H9 (cell line): ENCODE measurements around the gene MICAL3. TPM values are rescaled to one million over a fixed set of nuclear protein-coding genes. Genes with fewer than 3 reads are reported as not detected.
A peak's percentile ranks its signal among the peaks of the same experiment; 100 is the strongest.
"Not testable (repeated sequence)": the region's sequence is repeated elsewhere in the genome, so short reads cannot be mapped to it uniquely, and the experiment has no call there.

Source experiments
- DNase-seq: peaks from one replicate; pipeline ENCODE4 v3.0.0-alpha.2; 2017
- H2AFZ ChIP-seq: one replicate; pipeline ENCODE4 v1.6.1; 2013; ENCODE audit warnings: mild to moderate bottlenecking, low read length, control low read depth, moderate library complexity
- H2AK5ac ChIP-seq: 2 replicates; pipeline ENCODE4 v1.6.1; 2013; ENCODE audit warnings: low read length, control low read depth, mixed read lengths; ENCODE audit not compliant: insufficient read length
- H2BK120ac ChIP-seq: one replicate; pipeline ENCODE4 v1.6.1; 2013; ENCODE audit warnings: low read depth, mild to moderate bottlenecking, low read length, control low read depth, inconsistent platforms; ENCODE audit not compliant: poor library complexity, severe bottlenecking
- H2BK12ac ChIP-seq: 2 replicates; pipeline ENCODE4 v1.6.1; 2013; ENCODE audit warnings: low read length, control low read depth, mixed read lengths, low read depth; ENCODE audit not compliant: insufficient read length
- H2BK15ac ChIP-seq: 2 replicates; pipeline ENCODE4 v1.6.1; 2013; ENCODE audit warnings: low read depth, low read length, control low read depth
- H2BK20ac ChIP-seq: one replicate; pipeline ENCODE4 v1.6.1; 2013; ENCODE audit warnings: low read depth, mild to moderate bottlenecking, low read length, control low read depth, inconsistent platforms; ENCODE audit not compliant: poor library complexity, severe bottlenecking
- H2BK5ac ChIP-seq: 2 replicates; pipeline ENCODE4 v1.6.1; 2013; ENCODE audit warnings: low read length, control low read depth, mixed read lengths; ENCODE audit not compliant: insufficient read length
- H3K14ac ChIP-seq: 2 replicates; pipeline ENCODE4 v1.6.1; 2013; ENCODE audit warnings: low read length, control low read depth; ENCODE audit not compliant: insufficient read depth
- H3K18ac ChIP-seq: 2 replicates; pipeline ENCODE4 v1.6.1; 2013; ENCODE audit warnings: low read depth, mild to moderate bottlenecking, mixed read lengths, low read length, control low read depth; ENCODE audit not compliant: insufficient read length
- H3K23ac ChIP-seq: 2 replicates; pipeline ENCODE4 v1.6.1; 2013; ENCODE audit warnings: low read length, control low read depth, mixed read lengths, low read depth; ENCODE audit not compliant: insufficient read length
- H3K23me2 ChIP-seq: 2 replicates; pipeline ENCODE4 v1.6.1; 2013; ENCODE audit warnings: low read depth, mild to moderate bottlenecking, mixed read lengths, low read length, control low read depth; ENCODE audit not compliant: insufficient read length, poor library complexity, severe bottlenecking
- H3K27ac ChIP-seq: 2 replicates; pipeline ENCODE4 v1.5.1; 2013; ENCODE audit warnings: low read length, control low read depth, mixed read lengths, low read depth; ENCODE audit not compliant: insufficient read length
- H3K27me3 ChIP-seq: 2 replicates; pipeline ENCODE4 v1.6.1; 2013; ENCODE audit warnings: low read length, control low read depth, inconsistent platforms; ENCODE audit not compliant: insufficient read depth
- H3K4ac ChIP-seq: 2 replicates; pipeline ENCODE4 v1.6.1; 2013; ENCODE audit warnings: low read depth, mild to moderate bottlenecking, control low read depth, inconsistent platforms, low read length, moderate library complexity
- H3K4me1 ChIP-seq: 2 replicates; pipeline ENCODE4 v1.6.1; 2013; ENCODE audit warnings: low read length, control low read depth, inconsistent platforms; ENCODE audit not compliant: insufficient read depth
- H3K4me2 ChIP-seq: 2 replicates; pipeline ENCODE4 v1.6.1; 2013; ENCODE audit warnings: low read length, control low read depth, mixed read lengths; ENCODE audit not compliant: insufficient read length, insufficient read depth
- H3K56ac ChIP-seq: 2 replicates; pipeline ENCODE4 v1.6.1; 2013; ENCODE audit warnings: low read depth, mild to moderate bottlenecking, mixed read lengths, low read length, control low read depth; ENCODE audit not compliant: insufficient read length
- H3K79me1 ChIP-seq: 2 replicates; pipeline ENCODE4 v1.6.1; 2013; ENCODE audit warnings: low read depth, mild to moderate bottlenecking, moderate library complexity, low read length, control low read depth, inconsistent platforms; ENCODE audit not compliant: insufficient read depth, poor library complexity, severe bottlenecking
- H3K79me2 ChIP-seq: 2 replicates; pipeline ENCODE4 v1.6.1; 2013; ENCODE audit warnings: low read length, control low read depth, inconsistent platforms; ENCODE audit not compliant: insufficient read depth
- H3K9ac ChIP-seq: 2 replicates; pipeline ENCODE4 v1.6.1; 2013; ENCODE audit warnings: low read length, control low read depth, mixed read lengths; ENCODE audit not compliant: insufficient read length; ENCODE audit errors: extremely low read depth
- H3K9me3 ChIP-seq: one replicate; pipeline ENCODE4 v1.6.1; 2013; ENCODE audit warnings: low read depth, low read length, inconsistent platforms; ENCODE audit not compliant: control insufficient read depth
- H3T11ph ChIP-seq: one replicate; pipeline ENCODE4 v1.6.1; 2013; ENCODE audit warnings: mild to moderate bottlenecking, low read length, control low read depth, inconsistent platforms
- H4K20me1 ChIP-seq: one replicate; pipeline ENCODE4 v1.6.1; 2013; ENCODE audit not compliant: control insufficient read depth, insufficient read length, insufficient read depth
- H4K5ac ChIP-seq: 2 replicates; pipeline ENCODE4 v1.6.1; 2013; ENCODE audit warnings: low read depth, mild to moderate bottlenecking, mixed read lengths, low read length, control low read depth; ENCODE audit not compliant: insufficient read length
- H4K8ac ChIP-seq: replicated peaks from 2 replicates; pipeline ENCODE4 v1.6.1; 2013; ENCODE audit warnings: low read length, control low read depth, mixed read lengths, low read depth; ENCODE audit not compliant: insufficient read length
- H4K91ac ChIP-seq: 2 replicates; pipeline ENCODE4 v1.6.1; 2013; ENCODE audit warnings: low read depth, mild to moderate bottlenecking, moderate library complexity, mixed read lengths, low read length, control low read depth; ENCODE audit not compliant: insufficient read length
- H3K27ac Mint-ChIP-seq, 3 experiments: 2 replicates in 2 of 3; 3 replicates in 1 of 3; pipeline ENCODE4 v1.8.0; 2020 to 2021; ENCODE audit warnings: mixed read lengths in 3 of 3, mild to moderate bottlenecking in 1 of 3, moderate library complexity in 1 of 3
- H3K27me3 Mint-ChIP-seq: 2 replicates; pipeline ENCODE4 v1.8.0; 2021; ENCODE audit warnings: low read depth, mild to moderate bottlenecking, moderate library complexity, mixed read lengths
- H3K36me3 Mint-ChIP-seq, 3 experiments: 2 replicates in 2 of 3; 3 replicates in 1 of 3; pipeline ENCODE4 v1.8.0; 2020 to 2021; ENCODE audit warnings: low read depth in 3 of 3, mixed read lengths in 3 of 3; ENCODE audit not compliant: insufficient read depth in 1 of 3
- H3K4me1 Mint-ChIP-seq, 2 experiments: 2 replicates each; pipeline ENCODE4 v1.8.0; 2020; ENCODE audit warnings: mixed read lengths in 2 of 2
- H3K4me3 Mint-ChIP-seq, 2 experiments: 2 replicates in 1 of 2; 3 replicates in 1 of 2; pipeline ENCODE4 v1.8.0; 2020 to 2021; ENCODE audit warnings: mild to moderate bottlenecking in 2 of 2, mixed read lengths in 2 of 2, moderate library complexity in 1 of 2
- H3K9me3 Mint-ChIP-seq, 2 experiments: 2 replicates in 1 of 2; 3 replicates in 1 of 2; pipeline ENCODE4 v1.8.0; 2020; ENCODE audit warnings: mild to moderate bottlenecking in 2 of 2, mixed read lengths in 2 of 2, moderate library complexity in 1 of 2
- CTCF ChIP-seq: fragments of 200-600 bp; sonication (generic); conservative IDR thresholded peaks from 3 replicates; pipeline ENCODE4 v1.8.0; 2021; ENCODE audit warnings: antibody characterized with exemption, mild to moderate bottlenecking
- WGBS: extraction: QIAGEN DNeasy Blood & Tissue Kit; methylation state at CpG from one replicate; pipeline ENCODE4 v1.1.7; 2013; ENCODE audit warnings: missing lambda C conversion rate, low lambda C conversion rate, mixed read lengths; ENCODE audit not compliant: insufficient read length; ENCODE audit errors: extremely low coverage; 5-methylcytosine and 5-hydroxymethylcytosine counted together
- total RNA-seq: library from RNA; stranded (reverse); gene quantifications from 2 replicates; pipeline ENCODE4 v1.2.1, GENCODE V29; 2021

MICAL3 gene
- total RNA-seq, 1 experiment from 2014 or later, result 50.2 TPM

GRCh38 chr22:17997456-17997855 lies 26.9 kb downstream of the MICAL3 start:
- Histone ChIP-seq H2BK12ac (no peak overlapping the region), H3K9me3 (no peaks in the 10 kb centered on the region), H3K79me1 (peaks cover 2% of the 10 kb centered on the region), H3K27me3 (no peaks in the 10 kb centered on the region), H3K14ac (no peak overlapping the region), H3K4me1 (peaks cover 2% of the 10 kb centered on the region), H3K23ac (no peak overlapping the region), H3T11ph (no peak overlapping the region), H3K9ac (no peak overlapping the region), H4K91ac (no peak overlapping the region), H2BK15ac (no peak overlapping the region), H3K23me2 (peaks cover 9% of the 10 kb centered on the region), H3K56ac (no peak overlapping the region), H2BK120ac (no peak overlapping the region), H4K8ac (no peak overlapping the region), H2AFZ (no peak overlapping the region), H2BK5ac (no peak overlapping the region), H4K5ac (no peak overlapping the region), H3K4me2 (no peak overlapping the region), H4K20me1 (no peaks in the 10 kb centered on the region), H2AK5ac (no peak overlapping the region), H3K27ac (no peak overlapping the region), H3K18ac (no peak overlapping the region), H2BK20ac (no peak overlapping the region), H3K79me2 (peaks cover 13% of the 10 kb centered on the region; the same call in 1 of the 2 replicates), H3K4ac (no peak overlapping the region)
- peaks cover 4% of the 10 kb centered on the region for H3K27me3 Mint-ChIP-seq
- H3K36me3 Mint-ChIP-seq, result peaks cover 0 to 2% (median 0%) of the 10 kb centered on the region in 3 experiments; a peak in 2 of 7 replicates
- DNase-seq, result no peak
- H3K27ac Mint-ChIP-seq, result no peak overlapping the region
- no peak overlapping the region for H3K4me3 Mint-ChIP-seq
- TF ChIP-seq CTCF, result no peak
- H3K4me1 Mint-ChIP-seq, result peaks cover 25 to 27% of the 10 kb centered on the region in 2 experiments
- WGBS, result no CpG with 5 or more reads among the region's 5 CpGs
- no peaks in the 10 kb centered on the region; a peak in 1 of 5 replicates for H3K9me3 Mint-ChIP-seq

- H4K8ac ChIP-seq, H2BK15ac ChIP-seq, H3K9me3 ChIP-seq, H3K14ac ChIP-seq, H3K4me1 ChIP-seq, H2AK5ac ChIP-seq, H3K27me3 ChIP-seq, H3K4me2 ChIP-seq, H2BK12ac ChIP-seq, H4K20me1 ChIP-seq, H2BK120ac ChIP-seq, H4K91ac ChIP-seq, H3K36me3 Mint-ChIP-seq, H2BK5ac ChIP-seq, H3K79me1 ChIP-seq, H3K27ac ChIP-seq, H3K18ac ChIP-seq, H4K5ac ChIP-seq, DNase-seq, H2BK20ac ChIP-seq, H3K4me3 Mint-ChIP-seq, H2AFZ ChIP-seq, H3K9ac ChIP-seq, H3K23me2 ChIP-seq, H3K56ac ChIP-seq, H3K27me3 Mint-ChIP-seq, H3K4ac ChIP-seq, H3T11ph ChIP-seq, H3K23ac ChIP-seq, H3K9me3 Mint-ChIP-seq: not testable (repeated sequence)
- WGBS, result no CpG with 5 or more reads among the region's 6 CpGs
- H3K79me2 ChIP-seq, result peaks cover 19% of the 10 kb centered on the region; the same call in 1 of the 2 replicates
- Mint-ChIP-seq H3K27ac (peak overlapping the region in 1 of 3 experiments; percentile 52; a peak in 1 of 7 replicates), H3K4me1 (peaks cover 36 to 43% of the 10 kb centered on the region in 2 experiments)
These were observed 29.1 kb downstream of the MICAL3 start for GRCh38 chr22:17995256-17995655.
